ENCODE measurements around the gene MTX1. TPM values are rescaled to one million over a fixed set of nuclear protein-coding genes. Genes with fewer than 3 reads are reported as not detected.

MTX1 gene
- total and polyA plus RNA-seq, 9 of the 15 experiments (the other 6 are each of a cell fraction or from before 2014, with no cell fraction given) = 29.1 to 98.4 (median 66.9) TPM

GRCh38 chr1:155173478-155174323 is 34.8 kb upstream of the MTX1 start, which contains the start of gene TRIM46 (continued):
- TF ChIP-seq, protein P1, sequence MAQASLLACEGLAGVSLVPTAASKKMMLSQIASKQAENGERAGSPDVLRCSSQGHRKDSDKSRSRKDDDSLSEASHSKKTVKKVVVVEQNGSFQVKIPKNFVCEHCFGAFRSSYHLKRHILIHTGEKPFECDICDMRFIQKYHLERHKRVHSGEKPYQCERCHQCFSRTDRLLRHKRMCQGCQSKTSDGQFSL (CRISPR knock-in tag; IDR thresholded peaks at IDR 0.05) = no peak
- TF ChIP-seq, protein P1 (tag; IDR thresholded peaks at IDR 0.05) = peak in 1 of 2 experiments; percentile 18; a peak in 1 of 4 replicates
- 0 out of 2 replicates have a peak, but pooled peaks have one; percentile 21 for TF ChIP-seq GATAD2A (IDR thresholded peaks at IDR 0.05)
- TF ChIP-seq ZNF592 (IDR thresholded peaks at IDR 0.05) = 0 out of 2 replicates have a peak, but pooled peaks have one; percentile 47

Data from K562 (cell line).